Neuronal stem cell (in vitro differentiated cells): ENCODE results near the gene CAMK1D.

ENCODE experiments used
- DNase-seq: peaks from one replicate; pipeline ENCODE4 v3.0.0-alpha.2; 2013; ENCODE audit warnings: low spot score
- H2AFZ ChIP-seq: one replicate; pipeline ENCODE4 v1.6.1; 2013; ENCODE audit warnings: mild to moderate bottlenecking, low read length, inconsistent platforms
- H2AK5ac ChIP-seq: 2 replicates; pipeline ENCODE4 v1.6.1; 2013; ENCODE audit warnings: low read depth, mild to moderate bottlenecking, inconsistent platforms, low read length, moderate library complexity, mixed read lengths
- H2BK120ac ChIP-seq: 2 replicates; pipeline ENCODE4 v1.6.1; 2013; ENCODE audit warnings: low read depth, mild to moderate bottlenecking, inconsistent platforms, low read length, moderate library complexity, mixed read lengths
- H2BK12ac ChIP-seq: one replicate; pipeline ENCODE4 v1.6.1; 2013; ENCODE audit warnings: low read length, inconsistent platforms
- H2BK15ac ChIP-seq: 2 replicates; pipeline ENCODE4 v1.6.1; 2013; ENCODE audit warnings: mild to moderate bottlenecking, low read length, inconsistent platforms, mixed read lengths
- H2BK5ac ChIP-seq: one replicate; pipeline ENCODE4 v1.6.1; 2013; ENCODE audit warnings: inconsistent platforms, mild to moderate bottlenecking, low read length, moderate library complexity
- H3K14ac ChIP-seq: one replicate; pipeline ENCODE4 v1.6.1; 2013; ENCODE audit warnings: low read length, inconsistent platforms
- H3K18ac ChIP-seq: 2 replicates; pipeline ENCODE4 v1.6.1; 2013; ENCODE audit warnings: low read length, inconsistent platforms
- H3K23ac ChIP-seq: 2 replicates; pipeline ENCODE4 v1.6.1; 2013; ENCODE audit warnings: low read depth, mild to moderate bottlenecking, mixed read lengths, low read length, inconsistent platforms; ENCODE audit not compliant: poor library complexity
- H3K27ac ChIP-seq: replicated peaks from 3 replicates; pipeline ENCODE4 v1.5.1; 2013; ENCODE audit warnings: low read length, inconsistent platforms
- H3K27me3 ChIP-seq, 3 experiments: 2 replicates each; pipeline ENCODE4 v1.6.1; 2013; ENCODE audit warnings: low read length in 3 of 3, mild to moderate bottlenecking in 2 of 3, inconsistent platforms in 1 of 3, low read depth in 1 of 3, mixed read lengths in 1 of 3, moderate library complexity in 1 of 3; ENCODE audit not compliant: control insufficient read depth in 3 of 3, insufficient read depth in 3 of 3
- H3K36me3 ChIP-seq, 2 donors: replicated peaks in 1 of 2; 2 replicates each; pipeline ENCODE4 v1.6.1; 2013; ENCODE audit warnings: low read length in 2 of 2; ENCODE audit not compliant: control insufficient read depth in 2 of 2, insufficient read depth in 2 of 2
- H3K4ac ChIP-seq: 2 replicates; pipeline ENCODE4 v1.6.1; 2013; ENCODE audit warnings: inconsistent platforms, mild to moderate bottlenecking, low read length, moderate library complexity
- H3K4me1 ChIP-seq, 2 donors: 1 replicate in 1 of 2; 2 replicates in 1 of 2; pipeline ENCODE4 v1.6.1; 2013; ENCODE audit warnings: low read length in 2 of 2, low read depth in 1 of 2; ENCODE audit not compliant: control insufficient read depth in 2 of 2, insufficient read depth in 1 of 2
- H3K4me2 ChIP-seq: one replicate; pipeline ENCODE4 v1.6.1; 2013; ENCODE audit warnings: mild to moderate bottlenecking, low read length, inconsistent platforms; ENCODE audit not compliant: insufficient read depth, poor library complexity, severe bottlenecking
- H3K4me3 ChIP-seq, 2 donors: 2 replicates each; pipeline ENCODE4 v1.5.1; 2013; ENCODE audit warnings: low read length in 2 of 2, mild to moderate bottlenecking in 2 of 2, inconsistent platforms in 1 of 2, moderate library complexity in 1 of 2
- H3K79me1 ChIP-seq: one replicate; pipeline ENCODE4 v1.6.1; 2013; ENCODE audit warnings: low read depth, mild to moderate bottlenecking, inconsistent platforms, low read length, moderate library complexity
- H3K9ac ChIP-seq: one replicate; pipeline ENCODE4 v1.6.1; 2013; ENCODE audit warnings: mild to moderate bottlenecking, low read depth, low read length, inconsistent platforms; ENCODE audit not compliant: poor library complexity
- H3K9me3 ChIP-seq, 2 donors: replicated peaks in 1 of 2; 2 replicates each; pipeline versions ENCODE3 to v1.6.1; 2013; ENCODE audit warnings: low read length in 2 of 2, mild to moderate bottlenecking in 2 of 2, inconsistent platforms in 1 of 2, low read depth in 1 of 2, mixed read lengths in 1 of 2, moderate library complexity in 1 of 2; ENCODE audit not compliant: control insufficient read depth in 2 of 2, insufficient read depth in 1 of 2
- H4K8ac ChIP-seq: one replicate; pipeline ENCODE4 v1.6.1; 2013; ENCODE audit warnings: low read depth, mild to moderate bottlenecking, inconsistent platforms, low read length, moderate library complexity
- H4K91ac ChIP-seq: one replicate; pipeline ENCODE4 v1.6.1; 2013; ENCODE audit warnings: low read length, low read depth, mild to moderate bottlenecking, inconsistent platforms; ENCODE audit not compliant: poor library complexity
- WGBS, 2 donors: extraction: QIAGEN DNeasy Blood & Tissue Kit; methylation state at CpG; one replicate each; pipeline ENCODE4 v1.1.7; 2013; ENCODE audit warnings: missing lambda C conversion rate in 2 of 2, mixed read lengths in 1 of 2; ENCODE audit not compliant: insufficient read length in 2 of 2, insufficient replicate concordance in 1 of 2; ENCODE audit errors: extremely low coverage in 2 of 2; 5-methylcytosine and 5-hydroxymethylcytosine counted together

Gene CAMK1D

DNA sequence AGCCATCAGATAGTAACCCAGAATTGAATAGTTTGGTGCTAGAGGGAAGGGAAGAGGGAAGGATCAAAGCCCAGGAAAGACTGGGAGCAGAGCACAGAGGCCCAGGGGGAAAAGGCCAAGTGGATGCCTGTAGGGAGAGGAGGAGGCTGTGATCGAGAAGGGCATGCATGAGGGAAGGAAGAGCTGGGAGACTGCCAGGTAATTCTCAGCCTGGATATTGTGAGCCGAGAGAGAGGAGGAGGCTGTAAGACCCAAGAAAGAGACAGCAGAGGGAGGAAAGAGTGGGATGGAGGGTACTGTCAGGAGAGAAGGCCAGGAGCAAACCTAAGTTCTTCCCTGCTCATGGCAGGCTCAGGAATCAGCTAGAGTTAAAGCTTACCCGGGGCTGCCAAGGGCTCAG is 474.0 kb downstream of the CAMK1D start:
- H3K9me3 ChIP-seq = no peaks in the 10 kb centered on the region
- no peaks in the 10 kb centered on the region for H3K27me3 ChIP-seq
- peaks cover 2 to 6% of the 10 kb centered on the region in 2 donors for H3K4me1 ChIP-seq
- no peaks in the 10 kb centered on the region for H3K36me3 ChIP-seq
- no peaks in the 10 kb centered on the region for H3K79me1 ChIP-seq
- no peak overlapping the region for H2BK120ac ChIP-seq
- H2AK5ac ChIP-seq = no peak overlapping the region
- no peak overlapping the region for H4K91ac ChIP-seq
- no peak overlapping the region for H3K4me3 ChIP-seq
- WGBS, 2 donors = no CpG with 5 or more reads among the region's 3 CpGs
- H3K4ac ChIP-seq = no peak overlapping the region
- no peak overlapping the region for H4K8ac ChIP-seq
- no peak overlapping the region for H2BK12ac ChIP-seq
- H3K18ac ChIP-seq = no peak overlapping the region
- no peak for DNase-seq
- no peak overlapping the region for H3K27ac ChIP-seq
- no peak overlapping the region for H3K4me2 ChIP-seq
- no peak overlapping the region for H2BK5ac ChIP-seq
- no peak overlapping the region for H3K23ac ChIP-seq
- no peak overlapping the region for H2AFZ ChIP-seq
- H3K14ac ChIP-seq = no peak overlapping the region
- no peak overlapping the region for H2BK15ac ChIP-seq
- H3K9ac ChIP-seq = no peak overlapping the region

DNA sequence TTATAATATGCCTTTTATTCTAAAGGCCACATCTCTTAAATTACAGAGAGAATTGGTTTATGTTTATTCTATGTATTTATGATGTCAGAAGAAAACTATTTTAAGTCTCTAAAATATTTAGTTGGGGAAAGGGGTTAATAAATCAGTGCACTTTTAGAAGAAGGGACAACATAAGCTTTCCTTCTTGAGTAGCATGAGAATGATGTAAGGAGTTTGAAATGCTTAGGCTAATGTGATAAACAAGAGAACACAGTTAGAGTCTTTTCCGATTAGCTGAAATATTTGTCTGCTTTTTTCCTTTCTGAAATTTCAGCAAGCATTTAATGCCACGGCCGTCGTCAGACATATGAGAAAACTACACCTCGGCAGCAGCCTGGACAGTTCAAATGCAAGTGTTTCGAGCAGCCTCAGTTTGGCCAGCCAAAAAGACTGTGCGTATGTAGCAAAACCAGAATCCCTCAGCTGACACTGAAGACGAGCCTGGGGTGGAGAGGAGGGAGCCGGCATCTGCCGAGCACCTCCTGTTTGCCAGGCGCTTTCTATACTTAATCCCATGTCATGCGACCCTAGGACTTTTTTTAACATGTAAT is 476.0 kb downstream of the CAMK1D start:
- Histone ChIP-seq H3K27ac (no peak overlapping the region), H3K18ac (no peak overlapping the region), H3K14ac (no peak overlapping the region), H3K4me2 (no peak overlapping the region), H4K91ac (no peak overlapping the region), H3K9ac (no peak overlapping the region), H3K4me1 (peaks cover 2% of the 10 kb centered on the region in 2 donors), H4K8ac (no peak overlapping the region), H3K27me3 (no peaks in the 10 kb centered on the region), H2BK5ac (no peak overlapping the region), H2BK120ac (no peak overlapping the region), H3K36me3 (no peaks in the 10 kb centered on the region), H2AK5ac (no peak overlapping the region), H2AFZ (no peak overlapping the region), H2BK12ac (no peak overlapping the region), H3K4me3 (no peak overlapping the region), H3K23ac (no peak overlapping the region), H3K4ac (no peak overlapping the region), H2BK15ac (no peak overlapping the region), H3K9me3 (no peaks in the 10 kb centered on the region), H3K79me1 (no peaks in the 10 kb centered on the region)
- WGBS, 2 donors = no CpG with 5 or more reads among the region's 12 CpGs
- no peak for DNase-seq

DNA sequence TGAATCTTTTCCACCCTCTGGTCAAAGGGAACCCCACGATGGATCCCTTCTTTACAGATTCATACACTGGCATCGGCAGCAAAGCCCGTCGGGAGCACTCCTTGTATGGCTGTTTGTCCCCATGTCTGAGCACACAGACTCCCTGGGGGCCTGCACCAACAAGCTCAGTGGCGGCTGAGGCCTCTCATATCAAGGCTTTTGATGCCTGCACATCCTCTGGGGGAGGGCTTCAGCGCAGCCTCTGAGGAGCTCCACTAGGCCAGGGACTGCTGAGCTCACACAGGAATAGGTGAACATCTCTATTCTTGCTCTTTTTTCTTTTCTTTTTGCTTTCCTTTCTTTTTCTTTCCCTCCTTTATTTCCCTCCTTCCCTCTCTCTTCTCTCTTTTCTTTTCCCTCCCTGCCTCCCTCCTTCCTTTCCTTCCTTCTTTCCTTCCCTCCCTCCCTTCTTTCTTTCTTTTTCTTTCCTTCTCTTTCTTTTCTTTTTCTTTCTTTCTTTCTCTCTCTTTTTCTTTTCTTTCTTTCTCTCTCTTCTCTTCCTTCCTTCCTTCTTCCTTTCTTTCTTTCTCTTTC is 477.5 kb downstream of the CAMK1D start:
- H2BK5ac ChIP-seq = no peak overlapping the region
- H3K4me3 ChIP-seq = no peak overlapping the region
- no peak overlapping the region for H2AK5ac ChIP-seq
- no peak overlapping the region for H2AFZ ChIP-seq
- H3K27ac ChIP-seq = no peak overlapping the region
- H3K4ac ChIP-seq = no peak overlapping the region
- H3K4me2 ChIP-seq = no peak overlapping the region
- no peak overlapping the region for H4K91ac ChIP-seq
- peaks cover 2% of the 10 kb centered on the region in 2 donors for H3K4me1 ChIP-seq
- no peaks in the 10 kb centered on the region for H3K79me1 ChIP-seq
- no peaks in the 10 kb centered on the region for H3K27me3 ChIP-seq
- no peak overlapping the region for H2BK120ac ChIP-seq
- no peak overlapping the region for H4K8ac ChIP-seq
- H2BK12ac ChIP-seq = no peak overlapping the region
- no peak for DNase-seq
- H3K36me3 ChIP-seq = no peaks in the 10 kb centered on the region
- no peak overlapping the region for H3K23ac ChIP-seq
- no peaks in the 10 kb centered on the region for H3K9me3 ChIP-seq
- no CpG with 5 or more reads among the region's 6 CpGs for WGBS, 2 donors
- H3K18ac ChIP-seq = no peak overlapping the region
- no peak overlapping the region for H3K14ac ChIP-seq
- no peak overlapping the region for H2BK15ac ChIP-seq
- H3K9ac ChIP-seq = no peak overlapping the region

DNA sequence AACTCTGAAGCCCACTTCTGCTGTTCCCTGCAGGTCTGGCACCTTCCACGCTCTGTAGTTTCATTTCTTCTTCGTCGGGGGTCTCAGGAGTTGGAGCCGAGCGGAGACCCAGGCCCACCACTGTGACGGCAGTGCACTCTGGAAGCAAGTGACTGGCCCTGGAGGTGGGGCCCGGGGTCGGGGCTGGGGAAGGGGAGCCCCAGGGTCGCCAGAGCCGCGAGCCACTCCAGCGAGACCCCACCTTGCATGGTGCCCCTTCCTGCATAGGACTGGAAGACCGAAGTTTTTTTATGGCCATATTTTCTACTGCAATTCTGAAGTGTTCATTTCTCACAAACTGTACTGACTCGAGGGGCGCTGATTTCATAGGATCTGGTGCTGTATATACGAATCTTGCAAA is 479.4 kb downstream of the CAMK1D start:
- Histone ChIP-seq H3K9me3 (no peaks in the 10 kb centered on the region), H3K4me3 (no peak overlapping the region)

More for the DNA sequence above, 479.4 kb downstream of the CAMK1D start:
- Histone ChIP-seq H3K18ac (no peak overlapping the region), H3K4me2 (no peak overlapping the region), H3K4me1 (no peaks in the 10 kb centered on the region), H3K79me1 (no peaks in the 10 kb centered on the region), H3K27me3 (no peaks in the 10 kb centered on the region), H3K36me3 (no peaks in the 10 kb centered on the region), H2BK12ac (no peak overlapping the region), H2BK5ac (no peak overlapping the region), H3K23ac (no peak overlapping the region), H4K91ac (no peak overlapping the region), H2AFZ (no peak overlapping the region), H4K8ac (no peak overlapping the region), H2BK120ac (no peak overlapping the region), H3K27ac (no peak overlapping the region), H3K4ac (no peak overlapping the region), H2BK15ac (no peak overlapping the region), H2AK5ac (no peak overlapping the region), H3K14ac (no peak overlapping the region), H3K9ac (no peak overlapping the region)
- WGBS, 2 donors = no CpG with 5 or more reads among the region's 16 CpGs
- DNase-seq = no peak
